Esophagus muscularis mucosa (tissue), 4 donors: ENCODE results near the gene CNP.

Experiments
- CTCF ChIP-seq, 3 experiments: fragments of 200-600 bp in 2 of 3; fragments of 450-650 bp in 1 of 3; sonication (generic) in 2 of 3; IDR thresholded peaks; one replicate each; pipeline ENCODE4 v1.5.1; 2017 to 2019; ENCODE audit warnings: antibody characterized with exemption in 3 of 3, mild to moderate bottlenecking in 2 of 3, moderate library complexity in 1 of 3
- EP300 ChIP-seq: sonication (generic); formaldehyde crosslinking; IDR thresholded peaks from one replicate; pipeline ENCODE4 v1.6.1; 2017; ENCODE audit warnings: antibody characterized with exemption
- POLR2A ChIP-seq: fragments of 450-650 bp; IDR thresholded peaks from one replicate; pipeline ENCODE4 v1.6.1; 2017; ENCODE audit warnings: antibody characterized with exemption, moderate library complexity, mild to moderate bottlenecking, low read depth
- POLR2AphosphoS5 ChIP-seq, 2 donors: sonication (generic); formaldehyde crosslinking; IDR thresholded peaks; one replicate each; pipeline ENCODE4 v1.6.1; 2017; ENCODE audit warnings: antibody characterized with exemption in 2 of 2

- TF ChIP-seq CTCF (IDR thresholded peaks at IDR 0.05) (no peak), POLR2A (no peak), POLR2AphosphoS5 (IDR thresholded peaks at IDR 0.05) (no peak), EP300 (no peak)
Observed at GRCh38 chr17:41975099-41976083, 8.8 kb downstream of the CNP start.
